Measurements from ENCODE around the gene PPIL4. TPM values are rescaled to one million over a fixed set of nuclear protein-coding genes. Genes with fewer than 3 reads are reported as not detected.
A peak's percentile ranks its signal among the peaks of the same experiment; 100 is the strongest.

Gene PPIL4, protein sequence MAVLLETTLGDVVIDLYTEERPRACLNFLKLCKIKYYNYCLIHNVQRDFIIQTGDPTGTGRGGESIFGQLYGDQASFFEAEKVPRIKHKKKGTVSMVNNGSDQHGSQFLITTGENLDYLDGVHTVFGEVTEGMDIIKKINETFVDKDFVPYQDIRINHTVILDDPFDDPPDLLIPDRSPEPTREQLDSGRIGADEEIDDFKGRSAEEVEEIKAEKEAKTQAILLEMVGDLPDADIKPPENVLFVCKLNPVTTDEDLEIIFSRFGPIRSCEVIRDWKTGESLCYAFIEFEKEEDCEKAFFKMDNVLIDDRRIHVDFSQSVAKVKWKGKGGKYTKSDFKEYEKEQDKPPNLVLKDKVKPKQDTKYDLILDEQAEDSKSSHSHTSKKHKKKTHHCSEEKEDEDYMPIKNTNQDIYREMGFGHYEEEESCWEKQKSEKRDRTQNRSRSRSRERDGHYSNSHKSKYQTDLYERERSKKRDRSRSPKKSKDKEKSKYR
- 36.2 TPM for total RNA-seq
- polyA plus RNA-seq (ENCODE audit: insufficient read depth in 1 of 8, insufficient read length in 8 of 8, low replicate concordance in 1 of 8): 10 to 100 TPM; 26.8 to 37.9 (median 29.8) TPM
- long read RNA-seq, donor 1, partial matches to known transcripts: 0 of 5 reads
- long read RNA-seq, donor 1, other reads (novel, unspliced or antisense): 0 of 5 reads
- long read RNA-seq, donor 2, partial matches to known transcripts: 0 of 2 reads
- long read RNA-seq, donor 2, other reads (novel, unspliced or antisense): 0 of 2 reads
- long read RNA-seq, donor 3, transcript PPIL4-201 (13 exons, 2,232 nt): major isoform, 13 of 14 reads
- long read RNA-seq, donor 3, partial matches to known transcripts: 0 of 14 reads
- long read RNA-seq, donor 3, other reads (novel, unspliced or antisense): 0 of 14 reads
- long read RNA-seq, donor 4, partial matches to known transcripts: 0 of 1 reads
- long read RNA-seq, donor 4, other reads (novel, unspliced or antisense): 0 of 1 reads
- long read RNA-seq, donor 5, transcript PPIL4-201 (13 exons, 2,232 nt): major isoform, 17 of 35 reads
- long read RNA-seq, donor 5, partial matches to known transcripts: 17 of 35 reads
- long read RNA-seq, donor 5, other reads (novel, unspliced or antisense): 0 of 35 reads
- long read RNA-seq, donor 6, transcript PPIL4-201 (13 exons, 2,232 nt): major isoform, 8 of 8 reads
- long read RNA-seq, donor 6, partial matches to known transcripts: 0 of 8 reads
- long read RNA-seq, donor 6, other reads (novel, unspliced or antisense): 0 of 8 reads
- long read RNA-seq, donor 7, partial matches to known transcripts: 0 of 4 reads
- long read RNA-seq, donor 7, other reads (novel, unspliced or antisense): 0 of 4 reads
- long read RNA-seq, donor 8, transcript PPIL4-201 (13 exons, 2,232 nt): major isoform, 14 of 19 reads
- long read RNA-seq, donor 8, partial matches to known transcripts: 5 of 19 reads
- long read RNA-seq, donor 8, other reads (novel, unspliced or antisense): 0 of 19 reads
- long read RNA-seq, donor 9, partial matches to known transcripts: 7 of 12 reads
- long read RNA-seq, donor 9, other reads (novel, unspliced or antisense): 0 of 12 reads
- long read RNA-seq, donor 10, transcript PPIL4-201 (13 exons, 2,232 nt): major isoform, 10 of 26 reads
- long read RNA-seq, donor 10, partial matches to known transcripts: 16 of 26 reads
- long read RNA-seq, donor 10, other reads (novel, unspliced or antisense): 0 of 26 reads
- long read RNA-seq, donor 11, partial matches to known transcripts: 0 of 4 reads
- long read RNA-seq, donor 11, other reads (novel, unspliced or antisense): 0 of 4 reads

DNA sequence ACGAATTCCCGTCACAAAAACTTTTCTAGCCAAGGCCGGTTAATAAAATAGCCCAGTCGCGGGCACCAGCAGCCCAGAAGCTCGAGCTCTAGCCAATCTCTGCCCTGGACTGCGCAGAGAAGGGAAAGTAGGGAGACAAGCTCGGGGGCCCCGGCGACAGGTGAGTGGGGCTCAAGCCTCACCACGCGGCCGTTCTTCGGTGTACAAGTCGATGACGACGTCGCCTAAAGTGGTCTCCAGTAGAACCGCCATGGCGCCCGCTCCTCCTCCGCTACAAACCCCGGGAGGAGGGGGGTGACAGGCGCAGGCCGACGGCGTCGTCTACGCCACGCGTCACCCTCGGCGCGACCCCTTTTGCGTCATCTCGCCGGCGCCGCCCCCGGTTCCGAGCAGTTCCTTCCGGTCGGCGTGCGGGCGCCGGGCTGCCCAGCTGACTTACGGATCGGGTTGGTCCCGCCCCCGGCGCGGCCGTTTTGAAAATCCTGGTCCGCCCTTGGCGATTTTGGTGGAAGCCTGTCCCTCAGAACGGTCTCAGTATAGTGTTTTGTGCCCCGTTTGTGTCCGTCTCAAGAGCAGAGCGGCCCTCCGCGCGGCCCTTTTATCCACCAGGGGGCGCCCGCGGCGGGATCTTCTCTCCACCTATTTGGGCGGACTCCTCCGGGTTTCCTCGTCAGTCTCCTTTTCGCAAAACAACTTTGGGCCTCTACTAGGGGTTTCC, at the start of gene PPIL4:
PPIL4 (minus strand) TSS at position 290 of the 718 bp plus-strand sequence; CDS start at position 252, 38 bp downstream.
- H3K9me3 ChIP-seq (replicated peaks; ENCODE audit: control insufficient read depth, low read depth, low read length): no peaks in the 10 kb centered on the region
- H3K36me3 ChIP-seq (ENCODE audit: control insufficient read depth, insufficient read depth, low read length): no peaks in the 10 kb centered on the region
- peak within 1 kb of the TSS; percentile 100 for H3K4me3 ChIP-seq (ENCODE audit: low read length)
- under 1% methylated on average over 67 of the region's 71 CpGs for WGBS (ENCODE audit: insufficient coverage)
- H3K27ac ChIP-seq (ENCODE audit: low read length): peak within 1 kb of the TSS; percentile 100
- H3K27me3 ChIP-seq (ENCODE audit: control insufficient read depth, insufficient read depth, low read length): peaks cover 2% of the 10 kb centered on the region
- peaks cover 13% of the 10 kb centered on the region for H3K4me1 ChIP-seq (ENCODE audit: control insufficient read depth, insufficient read depth, low read length)
- peak; percentile 99 for DNase-seq

DNA sequence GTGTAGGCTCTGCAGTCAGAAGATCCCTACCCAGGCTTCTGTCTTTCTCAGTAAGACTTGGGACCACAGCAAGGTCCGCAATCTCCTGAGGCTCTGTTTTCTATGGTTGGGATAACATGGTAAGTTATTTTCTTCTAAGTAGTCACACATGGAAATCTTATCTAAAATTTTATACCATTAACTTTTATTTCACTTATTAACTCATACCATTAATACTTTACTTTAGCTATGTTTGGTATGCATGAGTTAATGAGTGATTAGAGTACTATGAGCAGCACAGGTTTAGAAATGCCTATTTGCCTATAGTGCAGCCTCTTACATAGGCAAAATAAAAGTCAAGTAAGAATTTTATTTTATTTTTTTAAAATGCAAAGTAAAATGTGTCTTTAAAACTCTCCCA, 47.6 kb upstream of the PPIL4 start:
- Histone ChIP-seq H3K27me3 (ENCODE audit: control insufficient read depth, insufficient read depth, low read length) (no peaks in the 10 kb centered on the region), H3K36me3 (ENCODE audit: control insufficient read depth, insufficient read depth, low read length) (peaks cover 31% of the 10 kb centered on the region), H3K4me3 (ENCODE audit: low read length) (no peak overlapping the region), H3K9me3 (replicated peaks; ENCODE audit: control insufficient read depth, low read depth, low read length) (no peaks in the 10 kb centered on the region), H3K4me1 (ENCODE audit: control insufficient read depth, insufficient read depth, low read length) (no peaks in the 10 kb centered on the region), H3K27ac (ENCODE audit: low read length) (no peak overlapping the region)
- DNase-seq: no peak
- WGBS (ENCODE audit: insufficient coverage): no CpG with 5 or more reads among the region's 1 CpG

DNA sequence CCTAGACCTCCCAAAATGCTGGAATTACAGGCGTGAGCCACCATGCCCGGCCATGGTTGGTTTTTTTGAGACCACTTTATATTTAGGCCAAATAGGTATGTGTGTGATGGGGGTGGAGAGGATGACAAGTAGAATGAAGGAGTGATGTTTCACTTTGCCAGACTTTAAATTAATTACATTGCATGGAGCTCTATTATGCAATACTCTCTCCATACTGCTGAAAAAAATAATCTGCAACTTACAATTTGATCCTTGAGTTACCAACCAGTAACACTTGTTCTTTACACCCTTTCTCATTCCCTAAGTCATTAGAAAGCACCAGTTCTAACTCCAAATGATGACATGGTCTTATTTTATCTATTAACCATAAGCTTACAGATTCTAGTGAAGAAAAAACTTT, 47.1 kb upstream of the PPIL4 start:
- H3K36me3 ChIP-seq (ENCODE audit: control insufficient read depth, insufficient read depth, low read length): peaks cover 29% of the 10 kb centered on the region
- no peaks in the 10 kb centered on the region for H3K4me1 ChIP-seq (ENCODE audit: control insufficient read depth, insufficient read depth, low read length)

DNA sequence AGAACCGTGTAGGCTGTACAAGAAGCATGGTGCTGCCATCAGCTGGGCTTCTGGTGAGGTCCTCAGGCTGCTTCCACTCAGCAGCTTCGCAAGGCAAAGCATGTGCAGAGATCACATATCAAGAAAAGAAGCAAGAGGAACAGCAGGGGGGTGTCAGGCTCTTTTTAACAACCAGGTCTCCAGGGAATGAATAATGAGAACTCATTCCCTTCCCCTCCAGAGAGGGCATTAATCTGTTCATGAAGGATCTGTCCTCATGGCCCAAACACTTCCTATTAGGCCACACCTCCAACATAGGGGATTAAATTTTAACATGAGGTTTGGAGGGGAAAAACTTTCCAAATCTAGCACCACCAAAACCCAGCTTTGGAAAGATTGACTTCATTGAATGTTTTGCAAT, 40.3 kb upstream of the PPIL4 start:
- Histone ChIP-seq H3K9me3 (replicated peaks; ENCODE audit: control insufficient read depth, low read depth, low read length) (no peaks in the 10 kb centered on the region), H3K4me3 (ENCODE audit: low read length) (no peak overlapping the region), H3K27ac (ENCODE audit: low read length) (no peak overlapping the region), H3K36me3 (ENCODE audit: control insufficient read depth, insufficient read depth, low read length) (peaks cover 23% of the 10 kb centered on the region), H3K27me3 (ENCODE audit: control insufficient read depth, insufficient read depth, low read length) (no peaks in the 10 kb centered on the region), H3K4me1 (ENCODE audit: control insufficient read depth, insufficient read depth, low read length) (no peaks in the 10 kb centered on the region)
- DNase-seq: no peak
- WGBS (ENCODE audit: insufficient coverage): no CpG with 5 or more reads among the region's 2 CpGs

More for the DNA sequence above, 47.1 kb upstream of the PPIL4 start:
- H3K27me3 ChIP-seq (ENCODE audit: control insufficient read depth, insufficient read depth, low read length): no peaks in the 10 kb centered on the region
- no peak for DNase-seq
- H3K4me3 ChIP-seq (ENCODE audit: low read length): no peak overlapping the region
- WGBS (ENCODE audit: insufficient coverage): no CpG with 5 or more reads among the region's 2 CpGs
- H3K9me3 ChIP-seq (replicated peaks; ENCODE audit: control insufficient read depth, low read depth, low read length): no peaks in the 10 kb centered on the region
- H3K27ac ChIP-seq (ENCODE audit: low read length): no peak overlapping the region

DNA sequence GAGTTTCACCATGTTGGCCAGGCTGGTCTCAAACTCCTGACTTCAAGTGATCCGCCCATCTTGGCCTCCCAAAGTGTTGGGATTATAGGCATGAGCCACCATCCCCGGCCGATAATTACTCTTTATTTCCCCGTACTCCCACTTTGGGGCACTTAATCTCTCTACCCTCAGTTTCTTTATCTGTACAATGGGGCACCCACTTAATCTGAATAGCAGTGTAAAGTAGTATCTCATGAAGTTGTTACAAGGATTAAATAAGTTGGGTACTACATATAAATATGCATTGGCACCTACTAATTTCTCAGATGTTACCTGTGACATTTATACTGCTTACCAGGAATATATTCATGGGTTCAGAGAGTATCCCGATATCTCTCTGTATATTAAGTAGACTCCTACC, 35.5 kb upstream of the PPIL4 start:
- DNase-seq: no peak
- no peaks in the 10 kb centered on the region for H3K9me3 ChIP-seq (replicated peaks; ENCODE audit: control insufficient read depth, low read depth, low read length)
- H3K27ac ChIP-seq (ENCODE audit: low read length): no peak overlapping the region
- no peaks in the 10 kb centered on the region for H3K27me3 ChIP-seq (ENCODE audit: control insufficient read depth, insufficient read depth, low read length)
- WGBS (ENCODE audit: insufficient coverage): 100% methylated on average over 3 of the region's 5 CpGs
- H3K4me3 ChIP-seq (ENCODE audit: low read length): no peak overlapping the region
- no peaks in the 10 kb centered on the region for H3K4me1 ChIP-seq (ENCODE audit: control insufficient read depth, insufficient read depth, low read length)
- H3K36me3 ChIP-seq (ENCODE audit: control insufficient read depth, insufficient read depth, low read length): peaks cover 25% of the 10 kb centered on the region

DNA sequence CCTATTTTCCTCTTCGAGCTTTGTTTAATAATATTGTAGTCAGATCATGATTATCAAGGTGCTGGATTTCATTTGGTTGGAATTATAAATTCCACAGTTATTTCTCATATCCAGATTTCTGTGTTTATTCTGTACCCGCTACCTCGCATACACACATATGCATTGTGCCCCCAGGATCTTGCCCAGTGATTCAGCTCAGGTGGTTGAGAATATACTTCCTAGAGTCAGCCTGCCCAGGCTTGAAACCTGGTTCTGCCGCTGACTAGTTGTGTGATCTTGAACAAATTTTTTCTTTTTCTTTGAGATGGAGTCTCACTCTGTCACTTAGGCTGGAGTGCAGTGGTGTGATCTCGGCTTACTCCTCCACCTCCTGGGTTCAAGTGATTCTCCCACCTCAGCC, 35.0 kb upstream of the PPIL4 start:
- Histone ChIP-seq H3K27me3 (ENCODE audit: control insufficient read depth, insufficient read depth, low read length) (no peaks in the 10 kb centered on the region), H3K36me3 (ENCODE audit: control insufficient read depth, insufficient read depth, low read length) (peaks cover 21% of the 10 kb centered on the region), H3K9me3 (replicated peaks; ENCODE audit: control insufficient read depth, low read depth, low read length) (no peaks in the 10 kb centered on the region), H3K27ac (ENCODE audit: low read length) (no peak overlapping the region), H3K4me3 (ENCODE audit: low read length) (no peak overlapping the region), H3K4me1 (ENCODE audit: control insufficient read depth, insufficient read depth, low read length) (no peaks in the 10 kb centered on the region)
- no CpG with 5 or more reads among the region's 5 CpGs for WGBS (ENCODE audit: insufficient coverage)
- no peak for DNase-seq

DNA sequence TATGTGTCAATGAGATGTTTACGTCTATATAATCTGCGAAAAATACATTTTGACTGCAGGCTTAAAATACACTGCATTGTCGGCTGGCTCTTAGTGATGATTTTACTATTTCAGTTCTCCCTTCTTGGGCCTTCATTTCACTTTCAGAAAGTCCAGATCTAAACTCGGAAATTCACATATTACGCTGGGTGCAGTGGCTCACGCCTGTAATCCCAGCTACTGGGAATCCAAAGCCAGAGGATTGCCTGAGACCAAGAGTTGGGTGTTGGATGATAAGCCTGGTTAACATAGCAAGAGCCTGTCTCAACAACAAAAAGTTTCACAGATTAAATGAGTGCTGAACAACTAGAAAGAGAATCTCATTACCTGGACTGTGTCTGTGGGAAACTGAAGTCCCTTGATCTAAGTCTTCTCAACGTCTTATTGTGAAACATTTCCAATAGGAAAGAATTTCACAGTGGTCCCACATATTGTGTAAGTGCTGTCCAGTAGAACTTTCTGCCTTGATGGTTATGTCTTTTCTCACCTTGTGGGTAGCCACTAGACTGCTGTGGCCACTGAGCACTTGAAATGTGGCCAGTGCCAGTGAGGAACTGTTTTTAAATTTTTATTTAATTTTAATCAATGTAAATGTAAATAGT, 22.2 kb upstream of the PPIL4 start:
- H3K4me1 ChIP-seq (ENCODE audit: control insufficient read depth, insufficient read depth, low read length): peaks cover 9% of the 10 kb centered on the region
- H3K27me3 ChIP-seq (ENCODE audit: control insufficient read depth, insufficient read depth, low read length): peaks cover 2% of the 10 kb centered on the region
- no peak overlapping the region for H3K4me3 ChIP-seq (ENCODE audit: low read length)
- peaks cover 2% of the 10 kb centered on the region for H3K36me3 ChIP-seq (ENCODE audit: control insufficient read depth, insufficient read depth, low read length)
- H3K9me3 ChIP-seq (replicated peaks; ENCODE audit: control insufficient read depth, low read depth, low read length): no peaks in the 10 kb centered on the region
- no peak for DNase-seq
- no CpG with 5 or more reads among the region's 7 CpGs for WGBS (ENCODE audit: insufficient coverage)
- H3K27ac ChIP-seq (ENCODE audit: low read length): no peak overlapping the region

DNA sequence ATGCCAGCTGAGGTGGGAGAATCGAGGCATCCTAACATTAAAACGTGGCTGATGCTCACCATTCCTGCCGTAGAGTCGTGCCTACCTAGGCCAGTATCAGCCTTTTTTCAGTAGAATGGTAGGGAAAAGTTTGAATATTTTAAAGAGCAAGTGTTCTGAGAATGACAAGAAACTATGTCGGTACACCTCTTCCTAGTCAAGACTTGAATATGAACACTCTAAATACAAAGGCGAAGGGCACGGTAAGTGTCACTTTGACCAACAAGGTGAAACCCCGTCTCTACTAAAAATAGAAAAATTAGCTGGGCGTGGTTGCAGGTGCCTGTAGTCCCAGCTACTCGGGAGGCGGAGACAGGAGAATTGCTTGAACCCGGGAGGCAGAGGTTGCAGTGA, 21.3 kb upstream of the PPIL4 start:
- H3K27ac ChIP-seq (ENCODE audit: low read length): peak overlapping the region; percentile 91
- WGBS (ENCODE audit: insufficient coverage): 42% methylated on average over 10 of the region's 12 CpGs
- H3K4me1 ChIP-seq (ENCODE audit: control insufficient read depth, insufficient read depth, low read length): peaks cover 9% of the 10 kb centered on the region
- no peaks in the 10 kb centered on the region for H3K9me3 ChIP-seq (replicated peaks; ENCODE audit: control insufficient read depth, low read depth, low read length)
- peaks cover 2% of the 10 kb centered on the region for H3K27me3 ChIP-seq (ENCODE audit: control insufficient read depth, insufficient read depth, low read length)
- peak overlapping the region; percentile 96 for H3K4me3 ChIP-seq (ENCODE audit: low read length)
- no peak for DNase-seq
- H3K36me3 ChIP-seq (ENCODE audit: control insufficient read depth, insufficient read depth, low read length): no peaks in the 10 kb centered on the region
